ENCODE measurements around the gene CCL7.

DNA sequence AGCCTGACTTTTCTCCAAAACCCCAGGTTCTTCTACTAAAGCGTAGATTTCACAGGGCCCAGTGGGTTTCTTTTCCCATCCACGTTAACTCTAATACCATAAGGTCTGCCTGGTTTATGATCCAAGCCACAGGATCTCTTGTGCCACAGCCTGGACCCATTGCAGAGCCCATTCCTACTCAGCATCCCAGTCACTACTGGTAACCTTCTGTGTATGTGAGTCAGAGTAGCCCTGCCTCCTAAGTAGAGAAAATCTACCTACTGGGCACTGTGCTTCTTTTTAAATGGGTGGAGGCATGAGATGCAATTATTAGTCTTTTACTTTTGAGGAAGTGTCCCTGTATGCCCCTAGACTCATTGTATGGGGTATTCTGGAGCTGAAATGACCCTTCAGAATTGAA lies 29.0 kb downstream of the CCL7 start:
- no peak for TF ChIP-seq SIN3A (IDR thresholded peaks at IDR 0.05; ENCODE audit: borderline replicate concordance, insufficient read depth, low read length)
- TF ChIP-seq POLR2AphosphoS5 (IDR thresholded peaks at IDR 0.05; ENCODE audit: low read depth, low read length): no peak
- no peak for TF ChIP-seq TAF1 (IDR thresholded peaks at IDR 0.05; ENCODE audit: borderline replicate concordance, insufficient read depth, low read length)
- TF ChIP-seq, protein P1, sequence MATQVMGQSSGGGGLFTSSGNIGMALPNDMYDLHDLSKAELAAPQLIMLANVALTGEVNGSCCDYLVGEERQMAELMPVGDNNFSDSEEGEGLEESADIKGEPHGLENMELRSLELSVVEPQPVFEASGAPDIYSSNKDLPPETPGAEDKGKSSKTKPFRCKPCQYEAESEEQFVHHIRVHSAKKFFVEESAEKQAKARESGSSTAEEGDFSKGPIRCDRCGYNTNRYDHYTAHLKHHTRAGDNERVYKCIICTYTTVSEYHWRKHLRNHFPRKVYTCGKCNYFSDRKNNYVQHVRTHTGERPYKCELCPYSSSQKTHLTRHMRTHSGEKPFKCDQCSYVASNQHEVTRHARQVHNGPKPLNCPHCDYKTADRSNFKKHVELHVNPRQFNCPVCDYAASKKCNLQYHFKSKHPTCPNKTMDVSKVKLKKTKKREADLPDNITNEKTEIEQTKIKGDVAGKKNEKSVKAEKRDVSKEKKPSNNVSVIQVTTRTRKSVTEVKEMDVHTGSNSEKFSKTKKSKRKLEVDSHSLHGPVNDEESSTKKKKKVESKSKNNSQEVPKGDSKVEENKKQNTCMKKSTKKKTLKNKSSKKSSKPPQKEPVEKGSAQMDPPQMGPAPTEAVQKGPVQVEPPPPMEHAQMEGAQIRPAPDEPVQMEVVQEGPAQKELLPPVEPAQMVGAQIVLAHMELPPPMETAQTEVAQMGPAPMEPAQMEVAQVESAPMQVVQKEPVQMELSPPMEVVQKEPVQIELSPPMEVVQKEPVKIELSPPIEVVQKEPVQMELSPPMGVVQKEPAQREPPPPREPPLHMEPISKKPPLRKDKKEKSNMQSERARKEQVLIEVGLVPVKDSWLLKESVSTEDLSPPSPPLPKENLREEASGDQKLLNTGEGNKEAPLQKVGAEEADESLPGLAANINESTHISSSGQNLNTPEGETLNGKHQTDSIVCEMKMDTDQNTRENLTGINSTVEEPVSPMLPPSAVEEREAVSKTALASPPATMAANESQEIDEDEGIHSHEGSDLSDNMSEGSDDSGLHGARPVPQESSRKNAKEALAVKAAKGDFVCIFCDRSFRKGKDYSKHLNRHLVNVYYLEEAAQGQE (IDR thresholded peaks at IDR 0.05; ENCODE audit: insufficient read depth in 1 of 2, low read depth in 2 of 2, low read length in 2 of 2): no peak
- TF ChIP-seq FOXP2 (optimal IDR thresholded peaks at IDR 0.05; ENCODE audit: borderline replicate concordance, extremely low read depth, extremely low read length, insufficient read depth): no peak
